Suprapubic skin (tissue), 4 donors: ENCODE results near the gene FBH1. TPM values are rescaled to one million over a fixed set of nuclear protein-coding genes. Genes with fewer than 3 reads are reported as not detected.
A peak's percentile ranks its signal among the peaks of the same experiment; 100 is the strongest.

ENCODE experiments used
- DNase-seq, 2 donors: peaks; one replicate each; pipeline ENCODE4 v3.0.0-alpha.2; 2019; ENCODE audit warnings: low spot score in 2 of 2
- H3K27ac ChIP-seq: fragments of 200-600 bp; sonication (generic); one replicate; pipeline ENCODE4 v1.5.1; 2019
- H3K27me3 ChIP-seq: fragments of 200-600 bp; sonication (generic); one replicate; pipeline ENCODE4 v1.5.1; 2019
- H3K36me3 ChIP-seq: fragments of 200-600 bp; sonication (generic); one replicate; pipeline ENCODE4 v1.5.1; 2019
- H3K4me1 ChIP-seq: fragments of 200-600 bp; sonication (generic); one replicate; pipeline ENCODE4 v1.5.1; 2019
- H3K4me3 ChIP-seq: fragments of 200-600 bp; sonication (generic); one replicate; pipeline ENCODE4 v1.5.1; 2019; ENCODE audit warnings: mild to moderate bottlenecking
- H3K9me3 ChIP-seq: fragments of 200-600 bp; sonication (generic); one replicate; pipeline ENCODE4 v1.5.1; 2019
- CTCF ChIP-seq, 2 donors: fragments of 200-600 bp in 1 of 2; fragments of 450-650 bp in 1 of 2; sonication (generic) in 1 of 2; IDR thresholded peaks; one replicate each; pipeline ENCODE4 v1.5.1; 2016 to 2019; ENCODE audit warnings: antibody characterized with exemption in 2 of 2, mild to moderate bottlenecking in 1 of 2, moderate library complexity in 1 of 2
- EP300 ChIP-seq: sonication (generic); formaldehyde crosslinking; IDR thresholded peaks from one replicate; pipeline ENCODE4 v1.6.1; 2017; ENCODE audit warnings: antibody characterized with exemption
- POLR2A ChIP-seq, 2 donors: fragments of 450-650 bp; IDR thresholded peaks; one replicate each; pipeline ENCODE4 v1.6.1; 2017; ENCODE audit warnings: antibody characterized with exemption in 2 of 2, mild to moderate bottlenecking in 2 of 2, moderate library complexity in 2 of 2
- POLR2AphosphoS5 ChIP-seq, 3 donors: sonication (generic); formaldehyde crosslinking; IDR thresholded peaks; one replicate each; pipeline ENCODE4 v1.6.1; 2017; ENCODE audit warnings: antibody characterized with exemption in 3 of 3
- WGBS: methylation state at CpG from one replicate; pipeline ENCODE4 v1.1.5; 2018; 5-methylcytosine and 5-hydroxymethylcytosine counted together
- total RNA-seq, 4 donors: library from RNA; depleted of rRNA; stranded (reverse); fragments of >200 nt; gene quantifications; one replicate each; pipeline ENCODE4 v1.1.0, GENCODE V29; 2016

The FBH1 gene
- total RNA-seq, 4 donors from 2014 or later, result 70.9 to 131 (median 90.6) TPM

DNA sequence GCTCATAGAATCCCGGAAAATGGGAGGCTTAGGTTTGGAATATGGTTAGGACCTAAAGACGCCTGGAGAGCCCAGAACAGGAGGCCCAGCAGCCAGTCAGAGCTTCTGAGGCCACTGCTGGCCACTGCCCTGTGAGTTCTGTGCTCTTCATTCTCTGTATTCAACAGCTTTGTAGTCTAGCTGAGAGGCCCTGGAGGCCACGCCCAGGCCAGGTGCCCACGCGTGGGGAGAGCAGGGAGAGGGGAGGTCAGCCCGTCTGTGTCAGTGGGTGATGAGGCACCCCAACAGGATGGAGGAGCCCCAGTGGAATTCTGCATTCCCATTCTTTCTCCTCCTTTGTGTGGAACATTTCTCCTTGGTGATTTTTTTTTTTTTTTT lies 58.2 kb downstream of the FBH1 start:
- Histone ChIP-seq H3K9me3 (no peaks in the 10 kb centered on the region), H3K36me3 (peaks cover 7% of the 10 kb centered on the region), H3K27me3 (no peaks in the 10 kb centered on the region), H3K4me3 (no peak overlapping the region), H3K27ac (no peak overlapping the region), H3K4me1 (peaks cover 51% of the 10 kb centered on the region)
- WGBS, result 88% methylated on average over 6 of the region's 6 CpGs
- TF ChIP-seq EP300 (no peak), POLR2A (IDR thresholded peaks at IDR 0.05) (no peak), CTCF (IDR thresholded peaks at IDR 0.05) (no peak), POLR2AphosphoS5 (IDR thresholded peaks at IDR 0.05) (no peak)
- DNase-seq, result no peak

- Histone ChIP-seq H3K27me3 (no peaks in the 10 kb centered on the region), H3K4me1 (peaks cover 41% of the 10 kb centered on the region), H3K4me3 (no peak overlapping the region), H3K9me3 (no peaks in the 10 kb centered on the region), H3K27ac (no peak overlapping the region), H3K36me3 (peaks cover 7% of the 10 kb centered on the region)
- TF ChIP-seq POLR2AphosphoS5 (IDR thresholded peaks at IDR 0.05), result no peak
- TF ChIP-seq EP300, result no peak
- no peak for TF ChIP-seq POLR2A (IDR thresholded peaks at IDR 0.05)
- peak in 1 of 2 donors; percentile 28 for TF ChIP-seq CTCF (IDR thresholded peaks at IDR 0.05)
- DNase-seq, result peak in 1 of 2 donors; percentile 65
- WGBS, result 53% methylated on average over 13 of the region's 14 CpGs
Observed at GRCh38 chr10:5949009-5949759, 59.1 kb downstream of the FBH1 start.

DNA sequence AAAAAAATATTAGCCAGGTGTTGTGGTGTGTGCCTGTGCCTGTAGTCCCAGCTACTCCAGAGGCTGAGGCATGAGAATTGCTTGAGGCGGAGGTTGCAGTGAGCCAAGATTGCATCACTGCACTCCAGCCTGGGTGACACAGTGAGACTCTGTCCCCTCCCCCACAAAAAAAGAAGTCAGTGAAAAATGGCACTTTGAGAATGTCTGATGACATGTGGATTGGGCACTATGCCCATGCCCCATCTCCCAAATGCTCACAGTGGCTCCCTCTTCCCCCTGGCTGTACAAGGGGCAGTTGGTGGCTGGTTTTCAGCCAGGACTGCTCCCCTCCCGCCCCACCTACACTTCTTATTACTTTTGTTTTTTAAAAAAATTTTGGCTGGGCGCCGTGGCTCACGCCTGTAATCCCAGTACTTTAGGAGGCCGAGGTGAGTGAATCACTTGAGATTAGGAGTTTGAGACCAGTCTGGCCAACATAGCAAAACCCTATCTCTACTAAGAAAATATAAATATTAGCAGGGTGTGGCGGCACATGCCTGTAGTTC lies 61.2 kb downstream of the FBH1 start:
- no peak for TF ChIP-seq POLR2A (IDR thresholded peaks at IDR 0.05)
- TF ChIP-seq EP300, result no peak
- peak in 1 of 3 donors; percentile 28 for TF ChIP-seq POLR2AphosphoS5 (IDR thresholded peaks at IDR 0.05)
- no peak for TF ChIP-seq CTCF (IDR thresholded peaks at IDR 0.05)
- DNase-seq, result peak in 1 of 2 donors; percentile 74
- WGBS, result 56% methylated on average over 7 of the region's 7 CpGs

DNA sequence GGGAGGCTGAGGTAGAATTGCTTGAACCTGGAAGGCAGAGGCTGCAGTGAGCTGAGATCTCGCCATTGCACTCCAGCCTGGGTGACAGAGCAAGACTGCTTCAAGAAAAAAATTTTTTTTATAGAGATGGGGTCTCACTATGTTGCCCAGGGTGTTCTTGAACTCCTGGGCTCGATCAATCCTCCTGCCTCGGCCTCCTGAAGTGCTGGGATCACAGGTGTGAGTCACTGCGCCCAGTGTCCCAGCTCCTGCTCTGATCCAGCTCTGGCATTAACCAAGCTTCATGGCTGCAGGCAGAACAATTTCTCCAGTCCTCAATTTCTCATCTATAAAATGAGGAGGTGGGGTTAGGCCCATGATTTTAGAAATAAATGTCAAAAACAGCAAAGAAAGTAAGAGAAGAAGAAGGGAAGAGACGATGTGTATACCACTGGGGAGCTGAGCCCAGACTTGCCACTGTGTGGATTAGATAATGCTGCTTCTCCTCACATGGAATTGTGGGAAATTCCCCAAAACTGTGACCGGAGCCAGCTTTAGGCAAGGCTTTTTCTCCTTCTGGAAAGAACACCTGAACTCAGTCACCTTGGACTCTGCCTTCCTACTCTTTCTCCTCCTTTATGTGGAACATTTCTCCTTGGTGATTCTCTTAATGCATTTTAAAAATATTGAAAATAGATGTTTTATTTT lies 61.8 kb downstream of the FBH1 start:
- TF ChIP-seq CTCF (IDR thresholded peaks at IDR 0.05) (no peak), POLR2AphosphoS5 (IDR thresholded peaks at IDR 0.05) (no peak)
- H3K27ac ChIP-seq, result no peak overlapping the region
- peaks cover 18% of the 10 kb centered on the region for H3K4me1 ChIP-seq
- no peak overlapping the region for H3K4me3 ChIP-seq
- no peaks in the 10 kb centered on the region for H3K9me3 ChIP-seq
- DNase-seq, result peak in 1 of 2 donors; percentile 40
- peaks cover 11% of the 10 kb centered on the region for H3K36me3 ChIP-seq
- no peaks in the 10 kb centered on the region for H3K27me3 ChIP-seq
- WGBS, result 71% methylated on average over 6 of the region's 6 CpGs

More for the DNA sequence above, 61.2 kb downstream of the FBH1 start:
- no peaks in the 10 kb centered on the region for H3K9me3 ChIP-seq
- peaks cover 9% of the 10 kb centered on the region for H3K36me3 ChIP-seq
- H3K4me1 ChIP-seq, result peaks cover 21% of the 10 kb centered on the region
- H3K27ac ChIP-seq, result no peak overlapping the region
- no peak overlapping the region for H3K4me3 ChIP-seq
- H3K27me3 ChIP-seq, result no peaks in the 10 kb centered on the region
